Measurements from ENCODE around the gene MCTP1. TPM values are rescaled to one million over a fixed set of nuclear protein-coding genes. Genes with fewer than 3 reads are reported as not detected.

The MCTP1 gene
- total RNA-seq, 4 donors from 2014 or later, result 5.7 to 33.5 (median 17.4) TPM

- Histone ChIP-seq H3K4me1 (no peaks in the 10 kb centered on the region), H3K27ac (no peak overlapping the region), H3K9me3 (no peaks in the 10 kb centered on the region), H3K36me3 (no peaks in the 10 kb centered on the region), H3K4me3 (replicated peaks in 1 of 3) (no peak overlapping the region), H3K27me3 (no peaks in the 10 kb centered on the region)
- WGBS, 2 donors, result 77 to 88% methylated on average over 5 of the region's 5 CpGs
- DNase-seq, result no peak
- intact Hi-C loops (cut with DNase I), result no loop called here
- TF ChIP-seq POLR2A (IDR thresholded peaks at IDR 0.05) (no peak), CTCF (IDR thresholded peaks at IDR 0.05) (no peak)
These were observed 261.8 kb downstream of the MCTP1 start for GRCh38 chr5:95022967-95023695.

- H3K4me3 ChIP-seq (replicated peaks in 1 of 3), result no peak overlapping the region
- no peaks in the 10 kb centered on the region for H3K4me1 ChIP-seq
- H3K36me3 ChIP-seq, result no peaks in the 10 kb centered on the region
- no peaks in the 10 kb centered on the region for H3K9me3 ChIP-seq
- no peaks in the 10 kb centered on the region for H3K27me3 ChIP-seq
- WGBS, 2 donors, result 0 to 1% methylated on average over 1 of the region's 1 CpG
- no peak for TF ChIP-seq POLR2A (IDR thresholded peaks at IDR 0.05)
- intact Hi-C loops (cut with DNase I), result no loop called here
- H3K27ac ChIP-seq, result no peak overlapping the region
- DNase-seq, result no peak
These were observed 264.5 kb downstream of the MCTP1 start for GRCh38 chr5:95020345-95020744.

GRCh38 chr5:95018946-95019345 lies 265.9 kb downstream of the MCTP1 start:
- no peaks in the 10 kb centered on the region for H3K9me3 ChIP-seq
- H3K4me3 ChIP-seq (replicated peaks in 1 of 3), result no peak overlapping the region
- TF ChIP-seq POLR2A (IDR thresholded peaks at IDR 0.05) (no peak), CTCF (IDR thresholded peaks at IDR 0.05) (no peak)
- 87 to 93% methylated on average over 2 of the region's 2 CpGs for WGBS, 2 donors
- H3K27me3 ChIP-seq, result no peaks in the 10 kb centered on the region
- no peak overlapping the region for H3K27ac ChIP-seq
- intact Hi-C loops (cut with DNase I), result no loop called here
- H3K4me1 ChIP-seq, result no peaks in the 10 kb centered on the region
- H3K36me3 ChIP-seq, result no peaks in the 10 kb centered on the region
- DNase-seq, result no peak

GRCh38 chr5:95018511-95018910 lies 266.4 kb downstream of the MCTP1 start:
- WGBS, 2 donors, result 96% methylated on average over 1 of the region's 1 CpG
- Histone ChIP-seq H3K4me1 (no peaks in the 10 kb centered on the region), H3K9me3 (no peaks in the 10 kb centered on the region), H3K27ac (no peak overlapping the region), H3K27me3 (no peaks in the 10 kb centered on the region), H3K4me3 (replicated peaks in 1 of 3) (no peak overlapping the region), H3K36me3 (no peaks in the 10 kb centered on the region)
- no peak for TF ChIP-seq POLR2A (IDR thresholded peaks at IDR 0.05)
- no peak for TF ChIP-seq CTCF (IDR thresholded peaks at IDR 0.05)
- intact Hi-C loops (cut with DNase I), result no loop called here
- no peak for DNase-seq

- intact Hi-C loops (cut with DNase I), result no loop called here
- H3K27ac ChIP-seq, result no peak overlapping the region
- no peaks in the 10 kb centered on the region for H3K36me3 ChIP-seq
- no peaks in the 10 kb centered on the region for H3K9me3 ChIP-seq
- TF ChIP-seq POLR2A (IDR thresholded peaks at IDR 0.05) (no peak), CTCF (IDR thresholded peaks at IDR 0.05) (no peak)
- no peaks in the 10 kb centered on the region for H3K4me1 ChIP-seq
- DNase-seq, result no peak
- H3K27me3 ChIP-seq, result no peaks in the 10 kb centered on the region
- WGBS, 2 donors, result 91 to 94% methylated on average over 2 of the region's 2 CpGs
- H3K4me3 ChIP-seq (replicated peaks in 1 of 3), result no peak overlapping the region
These were observed 275.1 kb downstream of the MCTP1 start for GRCh38 chr5:95009812-95010211.
